Measurements from ENCODE around the gene KMO. TPM values are rescaled to one million over a fixed set of nuclear protein-coding genes. Genes with fewer than 3 reads are reported as not detected.
A peak's percentile ranks its signal among the peaks of the same experiment; 100 is the strongest.

KMO gene
- total RNA-seq, 1 experiment from 2014 or later, result not detected

DNA sequence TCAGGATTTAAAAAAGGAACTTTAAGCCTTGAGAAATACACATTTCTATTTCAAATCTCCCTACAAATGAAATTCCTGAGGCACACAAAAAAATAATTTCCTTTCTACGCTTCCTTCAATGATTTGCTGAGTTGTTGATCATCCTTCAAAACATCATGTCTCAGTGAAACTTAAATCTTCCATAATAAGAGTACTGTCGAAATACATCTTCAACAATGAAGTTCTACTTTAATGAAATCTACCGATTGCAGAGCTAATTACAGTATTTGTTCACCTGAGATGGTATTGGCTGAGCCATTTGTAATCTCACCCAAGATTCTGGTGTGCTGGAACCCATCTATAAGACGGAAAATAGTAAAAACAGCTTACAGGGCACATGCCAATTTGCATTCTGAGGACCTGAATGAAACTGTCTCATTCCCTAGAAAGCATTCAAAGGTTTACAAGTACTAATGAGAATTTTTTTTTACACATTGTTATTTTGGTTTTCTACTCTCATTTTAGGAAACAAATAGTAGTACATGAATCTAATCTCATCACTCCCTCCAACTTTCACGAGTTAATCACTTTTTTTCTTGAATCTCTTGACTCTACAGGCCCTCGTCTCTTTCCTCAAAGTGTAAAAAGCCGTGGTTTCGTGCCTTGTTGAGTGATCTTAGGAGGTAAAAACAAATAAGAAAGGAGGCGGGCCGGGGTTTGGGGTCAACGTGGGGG, 106.9 kb downstream of the KMO start:
- TF ChIP-seq, protein P1, sequence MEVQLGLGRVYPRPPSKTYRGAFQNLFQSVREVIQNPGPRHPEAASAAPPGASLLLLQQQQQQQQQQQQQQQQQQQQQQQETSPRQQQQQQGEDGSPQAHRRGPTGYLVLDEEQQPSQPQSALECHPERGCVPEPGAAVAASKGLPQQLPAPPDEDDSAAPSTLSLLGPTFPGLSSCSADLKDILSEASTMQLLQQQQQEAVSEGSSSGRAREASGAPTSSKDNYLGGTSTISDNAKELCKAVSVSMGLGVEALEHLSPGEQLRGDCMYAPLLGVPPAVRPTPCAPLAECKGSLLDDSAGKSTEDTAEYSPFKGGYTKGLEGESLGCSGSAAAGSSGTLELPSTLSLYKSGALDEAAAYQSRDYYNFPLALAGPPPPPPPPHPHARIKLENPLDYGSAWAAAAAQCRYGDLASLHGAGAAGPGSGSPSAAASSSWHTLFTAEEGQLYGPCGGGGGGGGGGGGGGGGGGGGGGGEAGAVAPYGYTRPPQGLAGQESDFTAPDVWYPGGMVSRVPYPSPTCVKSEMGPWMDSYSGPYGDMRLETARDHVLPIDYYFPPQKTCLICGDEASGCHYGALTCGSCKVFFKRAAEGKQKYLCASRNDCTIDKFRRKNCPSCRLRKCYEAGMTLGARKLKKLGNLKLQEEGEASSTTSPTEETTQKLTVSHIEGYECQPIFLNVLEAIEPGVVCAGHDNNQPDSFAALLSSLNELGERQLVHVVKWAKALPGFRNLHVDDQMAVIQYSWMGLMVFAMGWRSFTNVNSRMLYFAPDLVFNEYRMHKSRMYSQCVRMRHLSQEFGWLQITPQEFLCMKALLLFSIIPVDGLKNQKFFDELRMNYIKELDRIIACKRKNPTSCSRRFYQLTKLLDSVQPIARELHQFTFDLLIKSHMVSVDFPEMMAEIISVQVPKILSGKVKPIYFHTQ (CRISPR knock-in tag; IDR thresholded peaks at IDR 0.05), result no peak
- TF ChIP-seq, protein P2, sequence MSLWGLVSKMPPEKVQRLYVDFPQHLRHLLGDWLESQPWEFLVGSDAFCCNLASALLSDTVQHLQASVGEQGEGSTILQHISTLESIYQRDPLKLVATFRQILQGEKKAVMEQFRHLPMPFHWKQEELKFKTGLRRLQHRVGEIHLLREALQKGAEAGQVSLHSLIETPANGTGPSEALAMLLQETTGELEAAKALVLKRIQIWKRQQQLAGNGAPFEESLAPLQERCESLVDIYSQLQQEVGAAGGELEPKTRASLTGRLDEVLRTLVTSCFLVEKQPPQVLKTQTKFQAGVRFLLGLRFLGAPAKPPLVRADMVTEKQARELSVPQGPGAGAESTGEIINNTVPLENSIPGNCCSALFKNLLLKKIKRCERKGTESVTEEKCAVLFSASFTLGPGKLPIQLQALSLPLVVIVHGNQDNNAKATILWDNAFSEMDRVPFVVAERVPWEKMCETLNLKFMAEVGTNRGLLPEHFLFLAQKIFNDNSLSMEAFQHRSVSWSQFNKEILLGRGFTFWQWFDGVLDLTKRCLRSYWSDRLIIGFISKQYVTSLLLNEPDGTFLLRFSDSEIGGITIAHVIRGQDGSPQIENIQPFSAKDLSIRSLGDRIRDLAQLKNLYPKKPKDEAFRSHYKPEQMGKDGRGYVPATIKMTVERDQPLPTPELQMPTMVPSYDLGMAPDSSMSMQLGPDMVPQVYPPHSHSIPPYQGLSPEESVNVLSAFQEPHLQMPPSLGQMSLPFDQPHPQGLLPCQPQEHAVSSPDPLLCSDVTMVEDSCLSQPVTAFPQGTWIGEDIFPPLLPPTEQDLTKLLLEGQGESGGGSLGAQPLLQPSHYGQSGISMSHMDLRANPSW (CRISPR knock-in tag; conservative IDR thresholded peaks at IDR 0.05; ENCODE audit: low read depth), result no peak
- POLR2A ChIA-PET, result no interaction called here

DNA sequence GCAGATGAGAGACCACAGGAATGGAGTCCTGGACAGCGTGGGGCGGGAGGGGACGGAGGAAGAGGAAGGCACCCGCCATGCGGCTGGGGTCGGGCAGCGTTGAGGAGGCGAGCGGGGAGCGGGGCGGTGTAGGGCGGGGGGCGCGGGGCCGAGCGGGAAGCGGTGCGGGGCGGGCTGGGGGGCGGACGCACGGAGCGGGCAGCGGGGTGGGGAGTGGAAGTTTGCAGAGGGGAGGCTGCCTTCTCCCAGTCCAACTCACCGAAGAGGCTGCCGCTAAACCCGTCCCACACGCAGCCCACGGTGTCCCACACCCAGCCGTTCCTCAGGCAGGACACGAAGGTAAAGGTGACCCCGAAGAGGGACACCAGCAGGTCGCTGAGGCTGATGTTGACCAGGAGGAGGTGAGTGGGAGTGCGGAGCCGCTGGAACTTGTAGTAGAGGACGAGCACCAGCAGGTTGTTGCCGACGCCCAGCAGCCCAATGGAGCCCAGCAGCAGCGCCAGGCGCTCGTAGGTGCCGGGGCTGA, 107.5 kb downstream of the KMO start:
- ChIA-PET CTCF (interaction anchor here (1.3 kb wide), 1 partner anchor 29 kb away, joined by 4 read pairs; no protein-coding TSS in a partner anchor), POLR2A (interaction anchor here (1.2 kb wide), 1 partner anchor 12 kb away, joined by 3 read pairs; no protein-coding TSS in a partner anchor)
- peak overlapping the region; percentile 73; the same call in 1 of the 2 replicates for H3K27ac Mint-ChIP-seq
- H3K4me3 Mint-ChIP-seq, result peak overlapping the region; percentile 80
- peak; percentile 40 for DNase-seq (ENCODE audit: low spot score)
- H3K27me3 Mint-ChIP-seq (ENCODE audit: low read depth), result peaks cover 18% of the 10 kb centered on the region
- peak; percentile 63 for ATAC-seq
- H3K9me3 Mint-ChIP-seq, result peaks cover 25% of the 10 kb centered on the region
- TF ChIP-seq ZNF121 (CRISPR knock-in tag; IDR thresholded peaks at IDR 0.05) (no peak), TP53 (CRISPR knock-in tag; IDR thresholded peaks at IDR 0.05) (no peak), TCF7 (CRISPR knock-in tag; IDR thresholded peaks at IDR 0.05; ENCODE audit: low read depth) (no peak), ZNF317 (CRISPR knock-in tag; IDR thresholded peaks at IDR 0.05; ENCODE audit: borderline replicate concordance, low read depth) (no peak), FOXJ3 (CRISPR knock-in tag; IDR thresholded peaks at IDR 0.05; ENCODE audit: borderline replicate concordance) (no peak), NFATC4 (CRISPR knock-in tag; IDR thresholded peaks at IDR 0.05) (no peak), ZNF138 (CRISPR knock-in tag; conservative IDR thresholded peaks at IDR 0.05) (no peak), NFE2L1 (CRISPR knock-in tag; IDR thresholded peaks at IDR 0.05) (no peak), RORB (CRISPR knock-in tag; IDR thresholded peaks at IDR 0.05) (no peak), ZNF416 (CRISPR knock-in tag; IDR thresholded peaks at IDR 0.05) (no peak)
- TF ChIP-seq, protein P3, sequence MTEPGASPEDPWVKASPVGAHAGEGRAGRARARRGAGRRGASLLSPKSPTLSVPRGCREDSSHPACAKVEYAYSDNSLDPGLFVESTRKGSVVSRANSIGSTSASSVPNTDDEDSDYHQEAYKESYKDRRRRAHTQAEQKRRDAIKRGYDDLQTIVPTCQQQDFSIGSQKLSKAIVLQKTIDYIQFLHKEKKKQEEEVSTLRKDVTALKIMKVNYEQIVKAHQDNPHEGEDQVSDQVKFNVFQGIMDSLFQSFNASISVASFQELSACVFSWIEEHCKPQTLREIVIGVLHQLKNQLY (CRISPR knock-in tag; IDR thresholded peaks at IDR 0.05), result no peak
- TF ChIP-seq, protein P1 (CRISPR knock-in tag; IDR thresholded peaks at IDR 0.05), result no peak
- TF ChIP-seq, protein P4, sequence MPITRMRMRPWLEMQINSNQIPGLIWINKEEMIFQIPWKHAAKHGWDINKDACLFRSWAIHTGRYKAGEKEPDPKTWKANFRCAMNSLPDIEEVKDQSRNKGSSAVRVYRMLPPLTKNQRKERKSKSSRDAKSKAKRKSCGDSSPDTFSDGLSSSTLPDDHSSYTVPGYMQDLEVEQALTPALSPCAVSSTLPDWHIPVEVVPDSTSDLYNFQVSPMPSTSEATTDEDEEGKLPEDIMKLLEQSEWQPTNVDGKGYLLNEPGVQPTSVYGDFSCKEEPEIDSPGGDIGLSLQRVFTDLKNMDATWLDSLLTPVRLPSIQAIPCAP (CRISPR knock-in tag; IDR thresholded peaks at IDR 0.05), result no peak
- TF ChIP-seq, protein P5, sequence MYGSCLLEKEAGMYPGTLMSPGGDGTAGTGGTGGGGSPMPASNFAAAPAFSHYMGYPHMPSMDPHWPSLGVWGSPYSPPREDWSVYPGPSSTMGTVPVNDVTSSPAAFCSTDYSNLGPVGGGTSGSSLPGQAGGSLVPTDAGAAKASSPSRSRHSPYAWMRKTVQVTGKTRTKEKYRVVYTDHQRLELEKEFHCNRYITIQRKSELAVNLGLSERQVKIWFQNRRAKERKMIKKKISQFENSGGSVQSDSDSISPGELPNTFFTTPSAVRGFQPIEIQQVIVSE (CRISPR knock-in tag; IDR thresholded peaks at IDR 0.05; ENCODE audit: borderline replicate concordance), result no peak
- TF ChIP-seq, protein P6, sequence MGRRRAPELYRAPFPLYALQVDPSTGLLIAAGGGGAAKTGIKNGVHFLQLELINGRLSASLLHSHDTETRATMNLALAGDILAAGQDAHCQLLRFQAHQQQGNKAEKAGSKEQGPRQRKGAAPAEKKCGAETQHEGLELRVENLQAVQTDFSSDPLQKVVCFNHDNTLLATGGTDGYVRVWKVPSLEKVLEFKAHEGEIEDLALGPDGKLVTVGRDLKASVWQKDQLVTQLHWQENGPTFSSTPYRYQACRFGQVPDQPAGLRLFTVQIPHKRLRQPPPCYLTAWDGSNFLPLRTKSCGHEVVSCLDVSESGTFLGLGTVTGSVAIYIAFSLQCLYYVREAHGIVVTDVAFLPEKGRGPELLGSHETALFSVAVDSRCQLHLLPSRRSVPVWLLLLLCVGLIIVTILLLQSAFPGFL (CRISPR knock-in tag; IDR thresholded peaks at IDR 0.05; ENCODE audit: borderline replicate concordance), result no peak
- TF ChIP-seq, protein P7, sequence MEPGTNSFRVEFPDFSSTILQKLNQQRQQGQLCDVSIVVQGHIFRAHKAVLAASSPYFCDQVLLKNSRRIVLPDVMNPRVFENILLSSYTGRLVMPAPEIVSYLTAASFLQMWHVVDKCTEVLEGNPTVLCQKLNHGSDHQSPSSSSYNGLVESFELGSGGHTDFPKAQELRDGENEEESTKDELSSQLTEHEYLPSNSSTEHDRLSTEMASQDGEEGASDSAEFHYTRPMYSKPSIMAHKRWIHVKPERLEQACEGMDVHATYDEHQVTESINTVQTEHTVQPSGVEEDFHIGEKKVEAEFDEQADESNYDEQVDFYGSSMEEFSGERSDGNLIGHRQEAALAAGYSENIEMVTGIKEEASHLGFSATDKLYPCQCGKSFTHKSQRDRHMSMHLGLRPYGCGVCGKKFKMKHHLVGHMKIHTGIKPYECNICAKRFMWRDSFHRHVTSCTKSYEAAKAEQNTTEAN (CRISPR knock-in tag; IDR thresholded peaks at IDR 0.05), result no peak
- TF ChIP-seq, protein P8, sequence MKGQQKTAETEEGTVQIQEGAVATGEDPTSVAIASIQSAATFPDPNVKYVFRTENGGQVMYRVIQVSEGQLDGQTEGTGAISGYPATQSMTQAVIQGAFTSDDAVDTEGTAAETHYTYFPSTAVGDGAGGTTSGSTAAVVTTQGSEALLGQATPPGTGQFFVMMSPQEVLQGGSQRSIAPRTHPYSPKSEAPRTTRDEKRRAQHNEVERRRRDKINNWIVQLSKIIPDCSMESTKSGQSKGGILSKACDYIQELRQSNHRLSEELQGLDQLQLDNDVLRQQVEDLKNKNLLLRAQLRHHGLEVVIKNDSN (CRISPR knock-in tag; IDR thresholded peaks at IDR 0.05), result no peak
- H3K4me1 Mint-ChIP-seq, result peaks cover 26% of the 10 kb centered on the region
- peaks cover 43% of the 10 kb centered on the region for H3K36me3 Mint-ChIP-seq

More for the DNA sequence above, 106.9 kb downstream of the KMO start:
- CTCF ChIA-PET, result no interaction called here
- peak overlapping the region; percentile 80 for H3K4me3 Mint-ChIP-seq
- peak overlapping the region; percentile 73 for H3K27ac Mint-ChIP-seq
- ATAC-seq, result no peak
- peaks cover 24% of the 10 kb centered on the region for H3K4me1 Mint-ChIP-seq
- DNase-seq (ENCODE audit: low spot score), result no peak
- peaks cover 18% of the 10 kb centered on the region for H3K27me3 Mint-ChIP-seq (ENCODE audit: low read depth)
- H3K36me3 Mint-ChIP-seq, result peaks cover 49% of the 10 kb centered on the region
- peaks cover 25% of the 10 kb centered on the region for H3K9me3 Mint-ChIP-seq

Measured in WTC11 (cell line).